Mesenchymal stem cell (in vitro differentiated cells and primary cell): ENCODE data around the gene POLG2.

ENCODE experiments used
- DNase-seq: peaks from one replicate; pipeline ENCODE4 v3.0.0-alpha.2; 2013
- H2AFZ ChIP-seq: one replicate; pipeline ENCODE4 v1.6.1; 2013; ENCODE audit warnings: low read depth, mild to moderate bottlenecking, control low read depth, inconsistent platforms, low read length, moderate library complexity
- H2AK5ac ChIP-seq: 2 replicates; pipeline ENCODE4 v1.6.1; 2013; ENCODE audit warnings: low read length, moderate library complexity, mild to moderate bottlenecking, inconsistent platforms; ENCODE audit not compliant: severe bottlenecking
- H2BK120ac ChIP-seq: one replicate; pipeline ENCODE4 v1.6.1; 2013; ENCODE audit warnings: low read depth, mild to moderate bottlenecking, inconsistent platforms, low read length, moderate library complexity
- H2BK12ac ChIP-seq, 2 experiments: one replicate each; pipeline ENCODE4 v1.6.1; 2013; ENCODE audit warnings: inconsistent platforms in 2 of 2, low read length in 2 of 2, mild to moderate bottlenecking in 2 of 2, moderate library complexity in 2 of 2, control low read depth in 1 of 2
- H2BK15ac ChIP-seq: one replicate; pipeline ENCODE4 v1.6.1; 2013; ENCODE audit warnings: mild to moderate bottlenecking, low read depth, inconsistent platforms; ENCODE audit not compliant: poor library complexity, severe bottlenecking
- H2BK5ac ChIP-seq: 2 replicates; pipeline ENCODE4 v1.6.1; 2013; ENCODE audit warnings: low read depth, mild to moderate bottlenecking, low read length, control low read depth, inconsistent platforms; ENCODE audit not compliant: poor library complexity, severe bottlenecking
- H3K14ac ChIP-seq, 2 experiments: one replicate each; pipeline ENCODE4 v1.6.1; 2013; ENCODE audit warnings: inconsistent platforms in 2 of 2, low read length in 2 of 2, control low read depth in 1 of 2, mild to moderate bottlenecking in 1 of 2, moderate library complexity in 1 of 2
- H3K18ac ChIP-seq, 2 experiments: one replicate each; pipeline ENCODE4 v1.6.1; 2013; ENCODE audit warnings: inconsistent platforms in 2 of 2, low read length in 2 of 2, control low read depth in 1 of 2, low read depth in 1 of 2, mild to moderate bottlenecking in 1 of 2
- H3K23ac ChIP-seq, 2 experiments: one replicate each; pipeline ENCODE4 v1.6.1; 2013; ENCODE audit warnings: inconsistent platforms in 2 of 2, low read length in 2 of 2, mild to moderate bottlenecking in 2 of 2, moderate library complexity in 2 of 2, control low read depth in 1 of 2
- H3K27ac ChIP-seq: 2 replicates; pipeline ENCODE4 v1.5.1; 2013; ENCODE audit warnings: mild to moderate bottlenecking, moderate library complexity, low read length, control low read depth, inconsistent platforms; ENCODE audit not compliant: poor library complexity, severe bottlenecking
- H3K27me3 ChIP-seq, 2 experiments: 2 replicates each; pipeline versions ENCODE4 v1.6.1 to v1.7.0; 2013; ENCODE audit warnings: low read length in 2 of 2, mild to moderate bottlenecking in 2 of 2, moderate library complexity in 2 of 2, control low read depth in 1 of 2, inconsistent platforms in 1 of 2; ENCODE audit not compliant: control insufficient read depth in 1 of 2, insufficient read depth in 1 of 2
- H3K36me3 ChIP-seq, 2 experiments: 2 replicates each; pipeline versions ENCODE4 v1.6.1 to v1.7.0; 2013; ENCODE audit warnings: low read length in 2 of 2, control low read depth in 1 of 2, inconsistent platforms in 1 of 2, low read depth in 1 of 2, mild to moderate bottlenecking in 1 of 2; ENCODE audit not compliant: insufficient read depth in 2 of 2, control insufficient read depth in 1 of 2
- H3K4ac ChIP-seq, 2 experiments: one replicate each; pipeline ENCODE4 v1.6.1; 2013; ENCODE audit warnings: inconsistent platforms in 2 of 2, low read length in 2 of 2, mild to moderate bottlenecking in 2 of 2, moderate library complexity in 2 of 2, control low read depth in 1 of 2, low read depth in 1 of 2
- H3K4me1 ChIP-seq: 2 replicates; pipeline ENCODE4 v1.6.1; 2013; ENCODE audit warnings: low read depth, low read length, control low read depth; ENCODE audit not compliant: control insufficient read depth, insufficient read depth
- H3K4me2 ChIP-seq: 2 replicates; pipeline ENCODE4 v1.6.1; 2013; ENCODE audit warnings: low read length, mild to moderate bottlenecking, inconsistent platforms; ENCODE audit not compliant: poor library complexity, severe bottlenecking
- H3K4me3 ChIP-seq, 2 experiments: 2 replicates each; pipeline versions ENCODE4 v1.5.1 to v1.7.0; 2013; ENCODE audit warnings: low read length in 2 of 2, mild to moderate bottlenecking in 2 of 2, control low read depth in 1 of 2, low read depth in 1 of 2; ENCODE audit not compliant: insufficient read depth in 1 of 2
- H3K79me1 ChIP-seq: replicated peaks from 2 replicates; pipeline ENCODE4 v1.6.1; 2013; ENCODE audit warnings: mild to moderate bottlenecking, control low read depth, low read length, inconsistent platforms; ENCODE audit not compliant: poor library complexity, severe bottlenecking
- H3K9ac ChIP-seq: 2 replicates; pipeline ENCODE4 v1.7.0; 2013; ENCODE audit warnings: mild to moderate bottlenecking, low read length, moderate library complexity
- H3K9me3 ChIP-seq: 2 replicates; pipeline ENCODE4 v1.7.0; 2013; ENCODE audit warnings: mild to moderate bottlenecking, low read length; ENCODE audit not compliant: control insufficient read depth
- H4K8ac ChIP-seq: one replicate; pipeline ENCODE4 v1.6.1; 2013; ENCODE audit warnings: inconsistent platforms, mild to moderate bottlenecking, low read length, moderate library complexity
- H4K91ac ChIP-seq: one replicate; pipeline ENCODE4 v1.6.1; 2013; ENCODE audit warnings: mild to moderate bottlenecking, low read length, inconsistent platforms
- WGBS: methylation state at CpG from one replicate; pipeline ENCODE4 v1.1.7; 2013; ENCODE audit warnings: mixed read lengths; 5-methylcytosine and 5-hydroxymethylcytosine counted together

Gene POLG2

DNA sequence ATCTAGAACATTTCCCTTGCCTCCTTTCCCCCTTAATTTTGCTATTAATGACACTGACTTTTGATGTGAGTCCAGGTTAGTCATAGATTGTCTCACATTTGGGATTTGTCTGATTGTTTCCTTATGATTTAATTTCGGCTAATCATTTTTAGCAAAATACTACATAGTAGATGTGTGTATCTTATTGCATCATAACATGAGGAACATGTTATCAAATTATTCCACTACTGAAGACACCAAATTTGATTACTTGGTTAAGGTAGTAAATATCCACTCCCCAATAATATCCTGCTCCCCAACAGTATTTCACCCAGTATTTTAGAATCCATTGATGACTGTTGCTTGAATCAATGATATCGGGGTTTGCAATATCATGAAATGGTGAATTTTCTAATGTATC is 2.7 kb downstream of the POLG2 start:
- H3K9me3 ChIP-seq = no peaks in the 10 kb centered on the region
- H3K14ac ChIP-seq = no peak overlapping the region
- H4K91ac ChIP-seq = no peak overlapping the region
- H3K79me1 ChIP-seq = peaks cover 11% of the 10 kb centered on the region
- no peak overlapping the region for H3K23ac ChIP-seq
- no peak overlapping the region for H2BK12ac ChIP-seq
- no peak overlapping the region for H3K4me2 ChIP-seq
- peaks cover 8% of the 10 kb centered on the region for H3K4me1 ChIP-seq
- no peak overlapping the region for H2BK15ac ChIP-seq
- no peak overlapping the region for H4K8ac ChIP-seq
- peaks cover 13 to 50% of the 10 kb centered on the region in 2 experiments for H3K36me3 ChIP-seq
- H3K27ac ChIP-seq = no peak overlapping the region
- H3K9ac ChIP-seq = peak overlapping the region; percentile 27
- no peak overlapping the region for H2AFZ ChIP-seq
- whole genome bisulfite sequencing = no CpG with 5 or more reads among the region's 2 CpGs
- no peak for DNase-seq
- no peaks in the 10 kb centered on the region for H3K27me3 ChIP-seq
- no peak overlapping the region for H3K18ac ChIP-seq
- H3K4ac ChIP-seq = no peak overlapping the region
- no peak overlapping the region for H2BK5ac ChIP-seq
- H3K4me3 ChIP-seq = peak overlapping the region in 1 of 2 experiments; percentile 52
- H2AK5ac ChIP-seq = no peak overlapping the region
- no peak overlapping the region for H2BK120ac ChIP-seq

- WGBS = 95% methylated on average over 1 of the region's 6 CpGs
- Histone ChIP-seq H2BK15ac (no peak overlapping the region), H3K9ac (peak overlapping the region; percentile 41), H3K23ac (no peak overlapping the region), H4K91ac (no peak overlapping the region), H2BK12ac (no peak overlapping the region), H3K27ac (no peak overlapping the region), H2AFZ (no peak overlapping the region), H3K18ac (no peak overlapping the region), H3K9me3 (no peaks in the 10 kb centered on the region), H4K8ac (no peak overlapping the region), H3K4me2 (no peak overlapping the region), H2AK5ac (no peak overlapping the region), H3K27me3 (no peaks in the 10 kb centered on the region), H3K4me1 (peaks cover 8% of the 10 kb centered on the region), H3K36me3 (peaks cover 13 to 42% of the 10 kb centered on the region in 2 experiments), H3K14ac (no peak overlapping the region), H3K4me3 (no peak overlapping the region), H3K4ac (no peak overlapping the region), H3K79me1 (peaks cover 11% of the 10 kb centered on the region), H2BK120ac (no peak overlapping the region), H2BK5ac (no peak overlapping the region)
- peak; percentile 53 for DNase-seq
These were observed 4.3 kb downstream of the POLG2 start for GRCh38 chr17:64492481-64493109.

- peak; percentile 49 for DNase-seq
- peak overlapping the region; percentile 41 for H3K9ac ChIP-seq
- H2BK15ac ChIP-seq = no peak overlapping the region
- no peak overlapping the region for H2BK120ac ChIP-seq
- H3K14ac ChIP-seq = no peak overlapping the region
- no peak overlapping the region for H3K4me2 ChIP-seq
- peaks cover 13 to 45% of the 10 kb centered on the region in 2 experiments for H3K36me3 ChIP-seq
- no peak overlapping the region for H3K18ac ChIP-seq
- H2BK5ac ChIP-seq = no peak overlapping the region
- no peak overlapping the region for H2AFZ ChIP-seq
- no peaks in the 10 kb centered on the region for H3K27me3 ChIP-seq
- 50% methylated on average over 2 of the region's 3 CpGs for WGBS
- H3K79me1 ChIP-seq = peaks cover 11% of the 10 kb centered on the region
- H3K4me1 ChIP-seq = peaks cover 6% of the 10 kb centered on the region
- H3K27ac ChIP-seq = no peak overlapping the region
- no peak overlapping the region for H3K4ac ChIP-seq
- no peaks in the 10 kb centered on the region for H3K9me3 ChIP-seq
- H4K8ac ChIP-seq = no peak overlapping the region
- H3K4me3 ChIP-seq = no peak overlapping the region
- no peak overlapping the region for H2BK12ac ChIP-seq
- no peak overlapping the region for H3K23ac ChIP-seq
- no peak overlapping the region for H2AK5ac ChIP-seq
- no peak overlapping the region for H4K91ac ChIP-seq
These were observed 4.9 kb downstream of the POLG2 start for GRCh38 chr17:64491994-64492393.

DNA sequence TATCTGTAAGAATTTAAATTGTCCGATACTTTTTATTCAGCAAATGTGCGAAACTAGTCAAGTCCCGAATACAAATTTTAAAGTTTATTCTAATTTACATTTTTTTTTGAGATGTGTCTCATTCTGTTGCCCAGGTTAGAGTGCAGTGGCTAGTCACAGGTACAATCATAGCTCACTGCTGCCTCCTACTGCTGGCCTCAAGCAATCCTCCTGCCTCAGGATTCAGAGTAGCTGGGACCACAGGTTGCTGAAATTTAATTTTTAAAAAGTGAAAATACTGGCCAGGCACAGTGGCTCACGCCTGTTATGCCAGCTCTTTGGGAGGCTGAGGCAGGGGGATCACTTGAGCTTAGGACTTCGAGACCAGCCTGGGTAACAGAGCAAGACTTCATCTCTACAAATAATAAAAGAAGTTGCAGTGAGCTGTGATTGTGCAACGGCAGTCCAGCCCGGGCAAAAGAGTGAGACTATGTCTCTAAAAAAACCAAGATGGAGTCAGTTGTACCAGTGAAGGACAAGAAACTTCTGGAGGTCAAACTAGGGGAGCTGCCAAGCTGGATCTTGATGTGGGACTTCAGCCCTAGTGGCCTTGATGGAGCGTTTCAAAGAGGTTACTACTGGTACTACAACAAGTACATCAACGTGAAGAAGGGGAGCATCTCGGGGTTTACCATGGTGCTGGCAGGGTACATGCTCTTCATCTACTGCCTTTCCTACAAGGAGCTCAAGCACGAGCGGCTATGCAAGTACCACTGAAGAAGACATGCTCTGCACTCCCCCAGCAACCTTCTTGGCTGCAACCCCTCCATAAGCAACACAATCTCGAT is 5.6 kb downstream of the POLG2 start:
- 96% methylated on average over 11 of the region's 13 CpGs for WGBS
- no peak overlapping the region for H3K4me3 ChIP-seq
- no peaks in the 10 kb centered on the region for H3K9me3 ChIP-seq
- no peak overlapping the region for H3K14ac ChIP-seq
- no peak overlapping the region for H4K91ac ChIP-seq
- H3K4ac ChIP-seq = no peak overlapping the region
- peaks cover 7% of the 10 kb centered on the region for H3K79me1 ChIP-seq
- peak overlapping the region; percentile 41 for H3K9ac ChIP-seq
- peak; percentile 52 for DNase-seq
- no peak overlapping the region for H3K18ac ChIP-seq
- H2AFZ ChIP-seq = no peak overlapping the region
- H2BK5ac ChIP-seq = no peak overlapping the region
- H3K27ac ChIP-seq = no peak overlapping the region
- H4K8ac ChIP-seq = no peak overlapping the region
- no peak overlapping the region for H2AK5ac ChIP-seq
- H3K4me2 ChIP-seq = no peak overlapping the region
- H3K36me3 ChIP-seq = peaks cover 13 to 51% of the 10 kb centered on the region in 2 experiments
- no peak overlapping the region for H2BK12ac ChIP-seq
- no peaks in the 10 kb centered on the region for H3K27me3 ChIP-seq
- no peak overlapping the region for H3K23ac ChIP-seq
- no peak overlapping the region for H2BK15ac ChIP-seq
- H3K4me1 ChIP-seq = peaks cover 6% of the 10 kb centered on the region
- no peak overlapping the region for H2BK120ac ChIP-seq
